H1 (cell line): ENCODE data around the gene PIEZO1. TPM values are rescaled to one million over a fixed set of nuclear protein-coding genes. Genes with fewer than 3 reads are reported as not detected.

ENCODE experiments used
- CTCF ChIA-PET: fragments of 300-600 bp; sonication (Branson Sonifier 250); formaldehyde crosslinking; loops from one replicate; lab custom pipeline; 2021; ENCODE audit not compliant: partially characterized antibody; lab: Charles Lee
- POLR2A ChIA-PET: fragments of 300-600 bp; sonication (Branson Sonifier 250); formaldehyde crosslinking; loops from one replicate; lab custom pipeline; 2021; ENCODE audit warnings: inconsistent platforms; ENCODE audit not compliant: partially characterized antibody; lab: Charles Lee
- DNase-seq, 2 experiments: peaks; one replicate each; pipeline versions ENCODE4 v3.0.0 to v3.0.0-alpha.2; 2010 to 2022; ENCODE audit warnings: low spot score in 2 of 2, low read depth in 1 of 2, mixed read lengths in 1 of 2
- FAIRE-seq: peaks from 2 replicates; lab custom pipeline; 2011; peaks lifted over from hg19 to GRCh38; lab: Jason Lieb, UNC
- H2AFZ ChIP-seq: 2 replicates; pipeline ENCODE4 v1.8.1; 2012; ENCODE audit warnings: low read length, inconsistent platforms
- H2AK5ac ChIP-seq: 2 replicates; pipeline ENCODE4 v1.6.1; 2013; ENCODE audit warnings: low read depth, low read length
- H2BK120ac ChIP-seq: replicated peaks from 2 replicates; pipeline ENCODE3; 2013; ENCODE audit warnings: low read depth, low read length, inconsistent platforms
- H2BK12ac ChIP-seq: 2 replicates; pipeline ENCODE4 v1.6.1; 2013; ENCODE audit warnings: low read depth, low read length
- H2BK15ac ChIP-seq: 2 replicates; pipeline ENCODE4 v1.6.1; 2013; ENCODE audit warnings: low read length
- H2BK20ac ChIP-seq: 2 replicates; pipeline ENCODE4 v1.6.1; 2013; ENCODE audit warnings: low read length
- H2BK5ac ChIP-seq: 2 replicates; pipeline ENCODE4 v1.6.1; 2013; ENCODE audit warnings: low read depth, low read length
- H3K14ac ChIP-seq: 2 replicates; pipeline ENCODE4 v1.6.1; 2013; ENCODE audit warnings: inconsistent platforms; ENCODE audit not compliant: insufficient read length
- H3K18ac ChIP-seq: 2 replicates; pipeline ENCODE4 v1.6.1; 2013; ENCODE audit warnings: low read length; ENCODE audit errors: extremely low read depth
- H3K23ac ChIP-seq: 2 replicates; pipeline ENCODE4 v1.6.1; 2013; ENCODE audit warnings: inconsistent platforms; ENCODE audit not compliant: insufficient read length
- H3K23me2 ChIP-seq: 2 replicates; pipeline ENCODE4 v1.6.1; 2013; ENCODE audit warnings: low read depth, low read length
- H3K27ac ChIP-seq: 2 replicates; pipeline ENCODE4 v1.6.1; 2011; ENCODE audit warnings: low read depth, low read length, inconsistent platforms
- H3K27me3 ChIP-seq, 4 experiments: replicated peaks in 1 of 4; 1 replicate in 1 of 4; 2 replicates in 3 of 4; pipeline versions ENCODE4 v1.6.1 to v1.8.1; 2011 to 2013; ENCODE audit warnings: low read length in 3 of 4, mild to moderate bottlenecking in 3 of 4, inconsistent platforms in 2 of 4, mixed read lengths in 2 of 4, moderate library complexity in 1 of 4; ENCODE audit not compliant: control insufficient read depth in 3 of 4, insufficient read depth in 3 of 4; ENCODE audit errors: extremely low read depth in 1 of 4
- H3K36me3 ChIP-seq, 4 experiments: 2 replicates each; pipeline versions ENCODE4 v1.6.1 to v1.8.1; 2011 to 2013; ENCODE audit warnings: mild to moderate bottlenecking in 4 of 4, low read length in 3 of 4, moderate library complexity in 2 of 4, control low read depth in 1 of 4, inconsistent platforms in 1 of 4; ENCODE audit not compliant: insufficient read depth in 4 of 4, control insufficient read depth in 2 of 4
- H3K4ac ChIP-seq: replicated peaks from 2 replicates; pipeline ENCODE3; 2013; ENCODE audit warnings: low read length, low read depth, mixed read lengths, inconsistent platforms; ENCODE audit not compliant: insufficient read length
- H3K4me1 ChIP-seq, 4 experiments: replicated peaks in 1 of 4; 1 replicate in 1 of 4; 2 replicates in 3 of 4; pipeline versions ENCODE4 v1.6.1 to v1.8.1; 2011 to 2013; ENCODE audit warnings: low read length in 3 of 4, inconsistent platforms in 2 of 4, mixed read lengths in 1 of 4; ENCODE audit not compliant: insufficient read depth in 4 of 4, control insufficient read depth in 3 of 4
- H3K4me2 ChIP-seq, 2 experiments: 2 replicates each; pipeline versions ENCODE4 v1.6.1 to v1.8.1; 2011 to 2013; ENCODE audit warnings: low read depth in 2 of 2, low read length in 2 of 2, control low read depth in 1 of 2, inconsistent platforms in 1 of 2, mild to moderate bottlenecking in 1 of 2; ENCODE audit not compliant: insufficient read depth in 1 of 2
- H3K4me3 ChIP-seq, 4 experiments: fragments of 200-600, 300-600 bp in 1 of 4; sonication (generic), shearing (Covaris generic), sonication (Bioruptor Twin) in 1 of 4; 2 replicates each; pipeline versions ENCODE4 v1.5.1 to v1.8.1; 2011 to 2016; ENCODE audit warnings: low read length in 4 of 4, low read depth in 3 of 4, control low read depth in 2 of 4, inconsistent platforms in 2 of 4, mild to moderate bottlenecking in 2 of 4, mixed read lengths in 1 of 4, moderate library complexity in 1 of 4; ENCODE audit not compliant: insufficient read depth in 2 of 4; ENCODE audit errors: extremely low read depth in 1 of 4
- H3K56ac ChIP-seq: replicated peaks from 2 replicates; pipeline ENCODE3; 2013; ENCODE audit warnings: low read depth, mild to moderate bottlenecking, mixed read lengths, low read length, inconsistent platforms; ENCODE audit not compliant: insufficient read length
- H3K79me1 ChIP-seq: 2 replicates; pipeline ENCODE4 v1.6.1; 2013; ENCODE audit warnings: low read depth, low read length, control low read depth
- H3K79me2 ChIP-seq, 2 experiments: 2 replicates each; pipeline versions ENCODE4 v1.6.1 to v1.8.1; 2012 to 2013; ENCODE audit warnings: low read length in 2 of 2, mild to moderate bottlenecking in 2 of 2, inconsistent platforms in 1 of 2; ENCODE audit not compliant: insufficient read depth in 2 of 2, control insufficient read depth in 1 of 2
- H3K9ac ChIP-seq, 4 experiments: replicated peaks in 1 of 4; 1 replicate in 1 of 4; 2 replicates in 3 of 4; pipeline versions ENCODE4 v1.6.1 to v1.8.1; 2011 to 2013; ENCODE audit warnings: low read depth in 3 of 4, low read length in 3 of 4, control low read depth in 2 of 4, mild to moderate bottlenecking in 2 of 4, moderate library complexity in 2 of 4, inconsistent platforms in 1 of 4; ENCODE audit errors: extremely low read depth in 1 of 4
- H3K9me3 ChIP-seq, 2 experiments: 2 replicates each; pipeline versions ENCODE4 v1.6.1 to v1.8.1; 2012 to 2013; ENCODE audit warnings: mild to moderate bottlenecking in 2 of 2, moderate library complexity in 2 of 2, control low read depth in 1 of 2, inconsistent platforms in 1 of 2, low read depth in 1 of 2, low read length in 1 of 2, mixed read lengths in 1 of 2; ENCODE audit not compliant: insufficient read depth in 2 of 2
- H4K20me1 ChIP-seq, 2 experiments: replicated peaks in 1 of 2; 2 replicates each; pipeline versions ENCODE3 to v1.8.1; 2011 to 2013; ENCODE audit warnings: inconsistent platforms in 2 of 2, low read length in 2 of 2, mild to moderate bottlenecking in 1 of 2; ENCODE audit not compliant: insufficient read depth in 2 of 2, control insufficient read depth in 1 of 2
- H4K5ac ChIP-seq: 2 replicates; pipeline ENCODE4 v1.6.1; 2013; ENCODE audit warnings: low read length, low read depth, mixed read lengths, inconsistent platforms; ENCODE audit not compliant: insufficient read length
- H4K8ac ChIP-seq: 2 replicates; pipeline ENCODE4 v1.8.0; 2013; ENCODE audit warnings: mild to moderate bottlenecking, moderate library complexity, low read length, inconsistent platforms; ENCODE audit not compliant: insufficient read depth; ENCODE audit errors: extremely low read depth
- H4K91ac ChIP-seq: replicated peaks from 2 replicates; pipeline ENCODE3; 2013; ENCODE audit warnings: low read length, mixed read lengths, inconsistent platforms; ENCODE audit not compliant: insufficient read length
- POU5F1 ChIP-seq: IDR thresholded peaks from 2 replicates; pipeline ENCODE4 v1.6.1; 2011; ENCODE audit warnings: low read depth, mild to moderate bottlenecking, low read length, moderate library complexity
- SAP30 ChIP-seq: fragments of 300-600 bp; sonication (generic); IDR thresholded peaks from 2 replicates; pipeline ENCODE4 v1.7.1; 2012; ENCODE audit warnings: low read length, moderate library complexity, mild to moderate bottlenecking, inconsistent platforms; ENCODE audit not compliant: insufficient read depth, insufficient replicate concordance
- YY1 ChIP-seq: IDR thresholded peaks from 2 replicates; pipeline ENCODE4 v1.6.1; 2011; ENCODE audit warnings: low read depth, mild to moderate bottlenecking, low read length
- WGBS, 2 experiments: shearing (Covaris generic) in 1 of 2; methylation state at CpG; one replicate each; pipeline versions ENCODE4 v1.1.6 to v1.1.7; 2013 to 2015; ENCODE audit warnings: low lambda C conversion rate in 2 of 2, mixed read lengths in 2 of 2, inconsistent platforms in 1 of 2, low coverage in 1 of 2, missing lambda C conversion rate in 1 of 2; ENCODE audit not compliant: insufficient replicate concordance in 2 of 2, insufficient coverage in 1 of 2, insufficient read length in 1 of 2; ENCODE audit errors: extremely low coverage in 1 of 2, missing lambda C conversion rate in 1 of 2; 5-methylcytosine and 5-hydroxymethylcytosine counted together
- polyA plus RNA-seq, 7 experiments: library from polyadenylated mRNA; depleted of rRNA in 3 of 7; stranded (reverse) in 5 of 7; unstranded in 2 of 7; fragments of >200 nt in 5 of 7; fragments of 200-250 nt in 2 of 7; gene quantifications; 1 replicate in 5 of 7; 2 replicates in 1 of 7; 4 replicates in 1 of 7; pipeline versions ENCODE4 v1.2.1 to v1.2.3, GENCODE V29; 2011 to 2013; ENCODE audit warnings: missing spikeins in 2 of 7, mixed read lengths in 2 of 7
- total RNA-seq: library from RNA; stranded (reverse); fragmentation: NEBNext Ultra II Directional; extraction: Animal tissue kit (Norgen Biotek cat#: 25700); gene quantifications from 2 replicates; pipeline ENCODE4 v1.2.1, GENCODE V29; 2021
- TF ChIP-seq, protein P1 (sequence below): IDR thresholded peaks from 2 replicates; pipeline ENCODE4 v1.6.1; 2012; ENCODE audit warnings: inconsistent platforms

PIEZO1 gene
- total and polyA plus RNA-seq, 2 of the 8 experiments (the other 6 are each of a cell fraction or from before 2014, with no cell fraction given), result 42.3 to 67.5 TPM

DNA sequence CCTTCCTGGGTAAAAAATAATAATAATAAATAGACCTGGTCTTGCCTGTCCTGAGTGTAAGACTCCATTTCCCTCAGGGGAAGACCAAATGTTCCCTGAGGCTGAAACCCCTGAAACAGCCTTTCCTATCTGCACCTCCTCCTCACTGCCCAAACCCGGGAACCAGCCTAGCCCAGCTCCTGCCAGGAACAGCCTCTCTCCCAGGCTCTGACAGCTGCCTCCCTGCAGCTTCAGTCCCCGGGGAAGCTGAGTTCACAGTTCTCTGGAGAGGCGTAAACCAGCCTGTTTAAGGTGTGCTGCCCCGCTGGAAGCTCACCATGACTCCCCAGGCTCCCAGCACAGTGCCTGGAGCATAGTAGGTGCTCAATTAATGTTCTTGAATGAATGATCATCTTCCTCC lies 11.3 kb upstream of the PIEZO1 start:
- H2BK15ac ChIP-seq, result no peak overlapping the region
- CTCF ChIA-PET, result interaction anchor here (3.4 kb wide), 1 partner anchor 59 kb away, joined by 21 read pairs; no protein-coding TSS in a partner anchor

More for the DNA sequence above, 11.3 kb upstream of the PIEZO1 start:
- H3K27ac ChIP-seq, result no peak overlapping the region
- no peak for FAIRE-seq
- TF ChIP-seq SAP30 (no peak), POU5F1 (no peak), YY1 (no peak)
- TF ChIP-seq, protein P1, sequence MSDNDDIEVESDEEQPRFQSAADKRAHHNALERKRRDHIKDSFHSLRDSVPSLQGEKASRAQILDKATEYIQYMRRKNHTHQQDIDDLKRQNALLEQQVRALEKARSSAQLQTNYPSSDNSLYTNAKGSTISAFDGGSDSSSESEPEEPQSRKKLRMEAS, result no peak
- H4K8ac ChIP-seq, result no peak overlapping the region
- H3K36me3 ChIP-seq, result no peaks in the 10 kb centered on the region
- H3K56ac ChIP-seq, result no peak overlapping the region
- peaks cover 4% of the 10 kb centered on the region; the same call in 1 of the 2 replicates for H3K23me2 ChIP-seq
- no peak overlapping the region for H2BK5ac ChIP-seq
- H3K18ac ChIP-seq, result no peak overlapping the region
- H3K79me2 ChIP-seq, result no peaks in the 10 kb centered on the region
- no peaks in the 10 kb centered on the region; a peak in 1 of 7 replicates for H3K27me3 ChIP-seq
- peaks cover 0 to 4% of the 10 kb centered on the region in 2 experiments for H4K20me1 ChIP-seq
- no peak overlapping the region for H4K91ac ChIP-seq
- H3K14ac ChIP-seq, result no peak overlapping the region
- H3K79me1 ChIP-seq, result no peaks in the 10 kb centered on the region
- DNase-seq, result no peak
- H3K4me1 ChIP-seq, result peaks cover 0 to 19% (median 12%) of the 10 kb centered on the region in 4 experiments; a peak in 6 of 7 replicates
- POLR2A ChIA-PET, result no interaction called here
- no peak overlapping the region for H2BK120ac ChIP-seq
- no peak overlapping the region for H3K4me2 ChIP-seq
- H3K23ac ChIP-seq, result no peak overlapping the region
- no peak overlapping the region for H3K9ac ChIP-seq
- H2BK20ac ChIP-seq, result no peak overlapping the region
- no CpG with 5 or more reads among the region's 4 CpGs for WGBS, 2 experiments
- no peak overlapping the region for H2BK12ac ChIP-seq
- H2AK5ac ChIP-seq, result no peak overlapping the region
- H3K4me3 ChIP-seq, result no peak overlapping the region
- no peak overlapping the region for H4K5ac ChIP-seq
- no peak overlapping the region for H3K4ac ChIP-seq
- H3K9me3 ChIP-seq, result no peaks in the 10 kb centered on the region
- H2AFZ ChIP-seq, result no peak overlapping the region
